Neutrophil (primary cell): ENCODE data around the gene CYP17A1.

Experiments used
- H3K27ac ChIP-seq: fragments of 200-600 bp; sonication (generic); 2 replicates; pipeline ENCODE4 v1.5.1; 2016; ENCODE audit warnings: mild to moderate bottlenecking, moderate library complexity
- H3K27me3 ChIP-seq: fragments of 200-600 bp; sonication (generic); 2 replicates; pipeline ENCODE4 v1.6.0; 2016; ENCODE audit warnings: mild to moderate bottlenecking
- H3K36me3 ChIP-seq: fragments of 200-600 bp; sonication (generic); 2 replicates; pipeline ENCODE4 v1.5.1; 2017
- H3K4me1 ChIP-seq, 2 experiments: fragments of 200-600 bp in 1 of 2; sonication (generic) in 1 of 2; 1 replicate in 1 of 2; 2 replicates in 1 of 2; pipeline versions ENCODE4 v1.5.1 to v1.6.1; 2013 to 2016; ENCODE audit warnings: low read depth in 1 of 2, low read length in 1 of 2, mild to moderate bottlenecking in 1 of 2, moderate library complexity in 1 of 2; ENCODE audit not compliant: control insufficient read depth in 1 of 2, insufficient read depth in 1 of 2
- H3K4me3 ChIP-seq, 2 experiments: fragments of 200-600 bp in 1 of 2; sonication (generic) in 1 of 2; 1 replicate in 1 of 2; 2 replicates in 1 of 2; pipeline ENCODE4 v1.5.1; 2013 to 2016; ENCODE audit warnings: low read depth in 1 of 2, low read length in 1 of 2, mild to moderate bottlenecking in 1 of 2, moderate library complexity in 1 of 2
- H3K9me3 ChIP-seq: fragments of 200-600 bp; sonication (generic); 2 replicates; pipeline ENCODE4 v1.5.1; 2016
- TF ChIP-seq, protein P1 (sequence below): fragments of 200-600 bp; sonication (generic); IDR thresholded peaks from 2 replicates; pipeline ENCODE4 v1.5.1; 2016; ENCODE audit warnings: antibody characterized with exemption

The CYP17A1 gene, protein sequence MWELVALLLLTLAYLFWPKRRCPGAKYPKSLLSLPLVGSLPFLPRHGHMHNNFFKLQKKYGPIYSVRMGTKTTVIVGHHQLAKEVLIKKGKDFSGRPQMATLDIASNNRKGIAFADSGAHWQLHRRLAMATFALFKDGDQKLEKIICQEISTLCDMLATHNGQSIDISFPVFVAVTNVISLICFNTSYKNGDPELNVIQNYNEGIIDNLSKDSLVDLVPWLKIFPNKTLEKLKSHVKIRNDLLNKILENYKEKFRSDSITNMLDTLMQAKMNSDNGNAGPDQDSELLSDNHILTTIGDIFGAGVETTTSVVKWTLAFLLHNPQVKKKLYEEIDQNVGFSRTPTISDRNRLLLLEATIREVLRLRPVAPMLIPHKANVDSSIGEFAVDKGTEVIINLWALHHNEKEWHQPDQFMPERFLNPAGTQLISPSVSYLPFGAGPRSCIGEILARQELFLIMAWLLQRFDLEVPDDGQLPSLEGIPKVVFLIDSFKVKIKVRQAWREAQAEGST

DNA sequence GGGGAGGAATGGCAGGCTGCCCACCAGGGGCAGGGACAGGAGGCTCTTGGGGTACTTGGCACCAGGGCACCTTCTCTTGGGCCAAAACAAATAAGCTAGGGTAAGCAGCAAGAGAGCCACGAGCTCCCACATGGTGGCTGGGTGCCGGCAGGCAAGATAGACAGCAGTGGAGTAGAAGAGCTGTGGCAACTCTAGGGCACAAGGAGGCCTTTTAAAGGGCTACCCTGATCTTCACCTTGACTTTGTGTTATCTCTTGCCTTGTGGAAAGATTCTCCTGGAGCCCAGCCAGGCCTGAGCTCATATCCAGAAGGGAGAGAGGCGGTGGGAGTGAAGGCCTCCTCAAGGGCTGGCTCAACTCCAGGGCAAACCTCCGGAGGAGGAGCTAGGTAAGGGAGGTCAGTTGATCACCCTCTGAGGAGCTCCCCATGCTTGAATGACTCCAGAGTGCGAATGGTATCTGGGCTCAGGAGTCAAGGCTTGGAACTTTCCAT lies at the start of gene CYP17A1:
Gene CYP17A1 (minus strand): TSS at position 184 of the 492 bp plus-strand sequence. CDS start 52 bp downstream, at position 132.
- H3K27ac ChIP-seq = no peak within 1 kb of the TSS
- no peak within 1 kb of the TSS for H3K4me3 ChIP-seq
- TF ChIP-seq, protein P1, sequence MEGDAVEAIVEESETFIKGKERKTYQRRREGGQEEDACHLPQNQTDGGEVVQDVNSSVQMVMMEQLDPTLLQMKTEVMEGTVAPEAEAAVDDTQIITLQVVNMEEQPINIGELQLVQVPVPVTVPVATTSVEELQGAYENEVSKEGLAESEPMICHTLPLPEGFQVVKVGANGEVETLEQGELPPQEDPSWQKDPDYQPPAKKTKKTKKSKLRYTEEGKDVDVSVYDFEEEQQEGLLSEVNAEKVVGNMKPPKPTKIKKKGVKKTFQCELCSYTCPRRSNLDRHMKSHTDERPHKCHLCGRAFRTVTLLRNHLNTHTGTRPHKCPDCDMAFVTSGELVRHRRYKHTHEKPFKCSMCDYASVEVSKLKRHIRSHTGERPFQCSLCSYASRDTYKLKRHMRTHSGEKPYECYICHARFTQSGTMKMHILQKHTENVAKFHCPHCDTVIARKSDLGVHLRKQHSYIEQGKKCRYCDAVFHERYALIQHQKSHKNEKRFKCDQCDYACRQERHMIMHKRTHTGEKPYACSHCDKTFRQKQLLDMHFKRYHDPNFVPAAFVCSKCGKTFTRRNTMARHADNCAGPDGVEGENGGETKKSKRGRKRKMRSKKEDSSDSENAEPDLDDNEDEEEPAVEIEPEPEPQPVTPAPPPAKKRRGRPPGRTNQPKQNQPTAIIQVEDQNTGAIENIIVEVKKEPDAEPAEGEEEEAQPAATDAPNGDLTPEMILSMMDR = no peak
- H3K27me3 ChIP-seq = peaks cover 4% of the 10 kb centered on the region
- H3K4me1 ChIP-seq = no peaks in the 10 kb centered on the region
- no peaks in the 10 kb centered on the region for H3K36me3 ChIP-seq
- no peaks in the 10 kb centered on the region for H3K9me3 ChIP-seq

DNA sequence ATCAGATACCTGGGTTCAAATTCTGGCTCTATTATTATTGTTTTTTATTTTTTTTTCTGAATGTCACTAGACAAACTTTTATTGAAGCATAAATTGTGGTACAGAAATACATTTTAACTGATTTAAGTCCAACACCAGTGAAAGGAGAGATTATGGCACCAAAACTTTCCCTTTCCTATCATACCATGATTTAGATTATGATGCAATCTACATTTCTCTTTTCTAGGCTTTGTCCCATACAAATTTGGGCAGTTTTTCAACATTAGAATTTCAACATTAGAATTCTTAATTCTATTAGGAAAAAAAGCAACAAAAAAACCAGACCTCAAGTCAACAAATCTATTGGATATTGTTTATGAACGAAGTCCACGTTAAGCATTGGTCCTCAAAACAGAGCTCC lies 43.0 kb upstream of the CYP17A1 start:
- Histone ChIP-seq H3K4me3 (no peak overlapping the region), H3K9me3 (no peaks in the 10 kb centered on the region), H3K4me1 (no peaks in the 10 kb centered on the region), H3K27ac (no peak overlapping the region), H3K27me3 (peaks cover 14% of the 10 kb centered on the region), H3K36me3 (no peaks in the 10 kb centered on the region)
- TF ChIP-seq, protein P1 = no peak

DNA sequence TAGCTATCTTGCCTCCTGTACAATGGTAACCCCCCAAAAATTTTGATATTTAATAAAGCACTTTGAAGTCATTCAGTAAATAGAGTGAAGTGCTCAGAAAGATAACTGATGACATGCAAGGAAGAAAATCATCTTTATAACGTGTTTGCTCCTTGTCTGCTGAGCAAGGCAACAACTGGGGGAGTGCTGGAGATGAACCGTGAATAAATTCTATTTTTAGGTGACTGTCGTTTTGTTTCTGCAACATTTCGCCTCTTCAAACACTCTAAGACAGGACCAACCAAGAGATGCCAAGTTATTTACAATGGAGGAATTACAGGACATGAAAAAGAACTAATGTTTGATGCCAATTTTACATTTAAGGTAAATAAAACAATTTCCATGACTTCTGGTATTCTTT lies 41.4 kb upstream of the CYP17A1 start:
- Histone ChIP-seq H3K27me3 (peaks cover 28% of the 10 kb centered on the region), H3K4me1 (no peaks in the 10 kb centered on the region), H3K4me3 (no peak overlapping the region), H3K27ac (no peak overlapping the region), H3K9me3 (no peaks in the 10 kb centered on the region), H3K36me3 (no peaks in the 10 kb centered on the region)
- TF ChIP-seq, protein P1 = no peak

DNA sequence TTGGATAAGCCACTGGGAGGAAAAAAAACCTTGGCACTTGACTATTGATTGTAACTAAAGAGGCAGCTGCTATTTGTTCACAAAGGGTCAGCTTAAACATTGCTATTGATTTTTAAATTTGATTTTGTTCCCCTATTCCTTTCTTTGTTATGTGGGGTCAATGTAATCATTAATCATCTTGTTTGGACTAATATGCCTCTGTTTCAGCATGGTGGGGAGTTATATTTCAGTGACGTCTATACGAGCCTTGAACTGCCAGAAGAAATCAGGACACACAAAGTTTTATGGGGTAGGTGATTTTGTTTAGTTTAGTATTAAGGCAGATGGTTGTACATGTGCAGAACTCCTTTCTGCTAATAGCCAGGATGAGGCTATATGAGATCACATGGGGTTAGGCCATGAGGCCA lies 39.5 kb upstream of the CYP17A1 start:
- no peaks in the 10 kb centered on the region for H3K36me3 ChIP-seq
- TF ChIP-seq, protein P1 = no peak
- H3K27ac ChIP-seq = no peak overlapping the region
- H3K4me3 ChIP-seq = no peak overlapping the region
- no peaks in the 10 kb centered on the region for H3K4me1 ChIP-seq
- peaks cover 45% of the 10 kb centered on the region for H3K27me3 ChIP-seq
- no peaks in the 10 kb centered on the region for H3K9me3 ChIP-seq

DNA sequence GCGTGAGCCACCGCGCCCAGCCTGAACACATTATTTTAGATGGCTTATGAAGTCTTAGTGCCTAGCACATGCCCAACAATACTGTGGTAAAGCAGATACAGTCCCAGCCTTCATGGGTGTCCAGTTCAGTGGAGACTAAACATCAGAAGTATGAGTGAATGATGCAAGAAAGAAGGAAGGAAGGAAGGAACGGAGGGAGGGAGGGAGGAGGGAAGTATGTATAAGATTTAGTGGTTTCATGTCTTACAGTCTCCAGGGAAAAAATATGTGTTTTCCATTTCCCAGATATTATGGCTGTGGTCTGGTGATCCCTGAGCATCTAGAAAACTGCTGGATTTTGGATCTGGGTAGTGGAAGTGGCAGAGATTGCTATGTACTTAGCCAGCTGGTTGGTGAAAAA lies 35.0 kb upstream of the CYP17A1 start:
- Histone ChIP-seq H3K36me3 (no peaks in the 10 kb centered on the region), H3K4me3 (no peak overlapping the region), H3K27me3 (peaks cover 73% of the 10 kb centered on the region), H3K9me3 (no peaks in the 10 kb centered on the region), H3K27ac (no peak overlapping the region), H3K4me1 (peaks cover 0 to 6% of the 10 kb centered on the region in 2 experiments)
- TF ChIP-seq, protein P1 = no peak
